ENCODE measurements around the gene MBOAT2. TPM values are rescaled to one million over a fixed set of nuclear protein-coding genes. Genes with fewer than 3 reads are reported as not detected.

Gene MBOAT2, protein sequence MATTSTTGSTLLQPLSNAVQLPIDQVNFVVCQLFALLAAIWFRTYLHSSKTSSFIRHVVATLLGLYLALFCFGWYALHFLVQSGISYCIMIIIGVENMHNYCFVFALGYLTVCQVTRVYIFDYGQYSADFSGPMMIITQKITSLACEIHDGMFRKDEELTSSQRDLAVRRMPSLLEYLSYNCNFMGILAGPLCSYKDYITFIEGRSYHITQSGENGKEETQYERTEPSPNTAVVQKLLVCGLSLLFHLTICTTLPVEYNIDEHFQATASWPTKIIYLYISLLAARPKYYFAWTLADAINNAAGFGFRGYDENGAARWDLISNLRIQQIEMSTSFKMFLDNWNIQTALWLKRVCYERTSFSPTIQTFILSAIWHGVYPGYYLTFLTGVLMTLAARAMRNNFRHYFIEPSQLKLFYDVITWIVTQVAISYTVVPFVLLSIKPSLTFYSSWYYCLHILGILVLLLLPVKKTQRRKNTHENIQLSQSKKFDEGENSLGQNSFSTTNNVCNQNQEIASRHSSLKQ
- polyA plus RNA-seq (178 and 205 TPM in 2 replicates), polyA minus RNA-seq (155 and 171 TPM in 2 replicates)

- Histone ChIP-seq H3K79me2 (replicated peaks; ENCODE audit: insufficient read depth, low read length) (peaks cover 40% of the 10 kb centered on the region), H3K4me3 (ENCODE audit: low read length) (peak within 1 kb of the TSS; percentile 92), H3K9me3 (ENCODE audit: low read length) (no peaks in the 10 kb centered on the region), H3K9ac (ENCODE audit: low read length) (peak within 1 kb of the TSS; percentile 91), H3F3A (ENCODE audit: insufficient read depth, low read length, poor library complexity, severe bottlenecking) (no peaks in the 10 kb centered on the region), H3K36me3 (ENCODE audit: insufficient read depth, low read length) (no peaks in the 10 kb centered on the region), H3K9me2 (ENCODE audit: insufficient read depth, low read length) (no peaks in the 10 kb centered on the region), H3K27ac (ENCODE audit: low read length) (peak within 1 kb of the TSS; percentile 89), H2AFZ (ENCODE audit: low read depth, low read length) (peak within 1 kb of the TSS; percentile 86), H4K20me1 (ENCODE audit: insufficient read depth) (no peaks in the 10 kb centered on the region), H3K27me3 (ENCODE audit: insufficient read depth, low read depth, low read length) (no peaks in the 10 kb centered on the region), H3K4me2 (ENCODE audit: low read length) (peak within 1 kb of the TSS; percentile 90)
- TF ChIP-seq REST (IDR thresholded peaks at IDR 0.05; ENCODE audit: borderline replicate concordance) = peak; percentile 66
- peak; percentile 10 for TF ChIP-seq SMC3 (conservative IDR thresholded peaks at IDR 0.05; ENCODE audit: poor library complexity)
- no peak for TF ChIP-seq EP300 (conservative IDR thresholded peaks at IDR 0.05; ENCODE audit: poor library complexity, severe bottlenecking)
- peak; percentile 30 for TF ChIP-seq RAD21 (conservative IDR thresholded peaks at IDR 0.05)
- TF ChIP-seq TAF1 (IDR thresholded peaks at IDR 0.05; ENCODE audit: low read depth) = peak; percentile 48
- TF ChIP-seq MXI1 (conservative IDR thresholded peaks at IDR 0.05; ENCODE audit: poor library complexity, severe bottlenecking) = peak; percentile 15
- TF ChIP-seq EZH2 (IDR thresholded peaks at IDR 0.05; ENCODE audit: borderline replicate concordance, insufficient read depth, low read length, poor library complexity, severe bottlenecking) = no peak
- peak; percentile 94 for TF ChIP-seq POLR2AphosphoS5 (IDR thresholded peaks at IDR 0.05)
- TF ChIP-seq CTCF (IDR thresholded peaks at IDR 0.05; ENCODE audit: poor library complexity, severe bottlenecking) = no peak
Measured at GRCh38 chr2:9003616-9004337, at the start of gene MBOAT2. Gene MBOAT2, minus strand, starts transcription at chr2:9003684. Its CDS starts 70 bp downstream, at chr2:9003614.

DNA sequence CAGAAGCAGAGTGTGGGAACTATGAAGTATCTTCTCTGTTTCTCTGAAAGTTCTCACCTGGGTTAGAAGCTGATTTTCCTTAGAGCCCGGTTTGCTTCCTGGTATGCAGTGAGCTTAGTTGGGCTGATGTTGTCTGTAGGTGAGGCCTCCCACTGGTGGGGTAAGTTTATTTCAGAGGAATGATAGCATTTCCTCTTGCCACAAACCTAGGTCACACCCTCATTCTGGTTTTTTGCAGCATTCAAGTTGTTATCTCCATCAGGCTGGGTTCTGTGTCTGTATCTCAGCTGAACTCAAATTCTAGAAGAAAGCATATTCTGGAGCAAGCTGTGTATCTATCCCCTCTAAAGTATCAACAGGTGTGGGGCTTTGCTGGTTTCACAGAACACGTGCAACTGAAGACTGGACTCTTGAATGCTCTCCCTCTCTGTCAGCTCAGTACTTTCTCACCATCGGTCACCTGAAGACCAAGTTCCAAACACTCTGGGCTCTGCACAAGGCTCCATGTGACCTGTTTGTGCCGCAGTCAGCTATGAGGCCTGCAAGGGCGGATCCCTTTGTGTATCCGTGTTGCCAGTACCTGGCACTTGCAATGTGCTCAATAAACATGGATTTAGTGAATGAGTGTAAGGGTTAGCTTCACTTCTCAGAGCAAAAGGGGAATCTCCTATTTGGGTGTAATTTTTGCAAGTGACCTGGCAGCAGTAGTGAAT is 49.5 kb upstream of the MBOAT2 start:
- H3K27ac ChIP-seq (ENCODE audit: low read length) = no peak overlapping the region
- H3K4me2 ChIP-seq (ENCODE audit: low read length) = no peak overlapping the region
- no peak overlapping the region for H2AFZ ChIP-seq (ENCODE audit: low read depth, low read length)
- no peaks in the 10 kb centered on the region for H3K36me3 ChIP-seq (ENCODE audit: insufficient read depth, low read length)
- H3K9ac ChIP-seq (ENCODE audit: low read length) = no peak overlapping the region
- H3K9me2 ChIP-seq (ENCODE audit: insufficient read depth, low read length) = no peaks in the 10 kb centered on the region
- H3F3A ChIP-seq (ENCODE audit: insufficient read depth, low read length, poor library complexity, severe bottlenecking) = no peaks in the 10 kb centered on the region
- no peaks in the 10 kb centered on the region for H4K20me1 ChIP-seq (ENCODE audit: insufficient read depth)
- no peaks in the 10 kb centered on the region for H3K9me3 ChIP-seq (ENCODE audit: low read length)
- H3K4me3 ChIP-seq (ENCODE audit: low read length) = no peak overlapping the region
- H3K79me2 ChIP-seq (replicated peaks; ENCODE audit: insufficient read depth, low read length) = no peaks in the 10 kb centered on the region
- H3K27me3 ChIP-seq (ENCODE audit: insufficient read depth, low read depth, low read length) = no peaks in the 10 kb centered on the region
- TF ChIP-seq EP300 (conservative IDR thresholded peaks at IDR 0.05; ENCODE audit: poor library complexity, severe bottlenecking) (no peak), MXI1 (conservative IDR thresholded peaks at IDR 0.05; ENCODE audit: poor library complexity, severe bottlenecking) (no peak), RAD21 (conservative IDR thresholded peaks at IDR 0.05) (no peak), TAF1 (IDR thresholded peaks at IDR 0.05; ENCODE audit: low read depth) (no peak), REST (IDR thresholded peaks at IDR 0.05; ENCODE audit: borderline replicate concordance) (no peak), SMC3 (conservative IDR thresholded peaks at IDR 0.05; ENCODE audit: poor library complexity) (no peak), EZH2 (IDR thresholded peaks at IDR 0.05; ENCODE audit: borderline replicate concordance, insufficient read depth, low read length, poor library complexity, severe bottlenecking) (no peak), POLR2AphosphoS5 (IDR thresholded peaks at IDR 0.05) (no peak), CTCF (IDR thresholded peaks at IDR 0.05; ENCODE audit: poor library complexity, severe bottlenecking) (no peak)
